GM13977 (cell line): ENCODE data around the gene TAF5L.

Source experiments
- DNase-seq: peaks from one replicate; pipeline ENCODE4 v3.0.0; 2012; ENCODE audit warnings: low spot score
- CTCF ChIP-seq: IDR thresholded peaks from 2 replicates; pipeline ENCODE4 v1.5.1; 2012; ENCODE audit warnings: mild to moderate bottlenecking, control low read depth; ENCODE audit not compliant: insufficient read depth; ENCODE audit errors: extremely low read depth, missing control alignments
- in situ Hi-C: fragments of 300-500 bp; cut with MboI; formaldehyde crosslinking; loops from one replicate; pipeline ENCODE4 v1.12.0; 2022; ENCODE audit warnings: low sequenced_read_pairs, low pct_unique_long_range_greater_than_20kb, mixed read lengths, inconsistent platforms; ENCODE audit not compliant: unreplicated experiment

The TAF5L gene

GRCh38 chr1:229547542-229547941 lies 78.4 kb downstream of the TAF5L start:
- no peak for TF ChIP-seq CTCF
- no peak for DNase-seq
- in situ Hi-C loops = no loop called here

- in situ Hi-C loops = no loop called here
- DNase-seq = no peak
- no peak for TF ChIP-seq CTCF
Observed at GRCh38 chr1:229544587-229544986, 81.3 kb downstream of the TAF5L start.
